Left lung (tissue), 10 donors: ENCODE results near the gene RFX4. TPM values are rescaled to one million over a fixed set of nuclear protein-coding genes. Genes with fewer than 3 reads are reported as not detected.

Experiments
- ATAC-seq: fragments of 200-7000 bp; cut with Tn5 transposase; one replicate; pipeline ENCODE4 v1.9.1; 2020; ENCODE audit warnings: moderate library complexity
- DNase-seq, 4 donors: peaks; one replicate each; pipeline ENCODE4 v3.0.0-alpha.2; 2013 to 2020
- H3K27ac ChIP-seq, 2 donors: fragments of 200-600 bp; sonication (generic) in 1 of 2; one replicate each; pipeline versions ENCODE4 v1.5.0 to v1.8.0; 2020 to 2021
- H3K27me3 ChIP-seq, 2 donors: fragments of 200-600 bp; sonication (generic) in 1 of 2; one replicate each; pipeline versions ENCODE4 v1.5.0 to v1.8.0; 2020 to 2021
- H3K36me3 ChIP-seq, 2 donors: fragments of 200-600 bp; sonication (generic) in 1 of 2; one replicate each; pipeline versions ENCODE4 v1.5.0 to v1.8.0; 2020 to 2021
- H3K4me1 ChIP-seq, 2 donors: fragments of 200-600 bp; one replicate each; pipeline ENCODE4 v1.8.0; 2021
- H3K4me3 ChIP-seq, 2 donors: fragments of 200-600 bp; sonication (generic) in 1 of 2; one replicate each; pipeline versions ENCODE4 v1.5.0 to v1.8.0; 2020 to 2021; ENCODE audit warnings: mild to moderate bottlenecking in 1 of 2
- H3K9me3 ChIP-seq, 2 donors: fragments of 200-600 bp; sonication (generic) in 1 of 2; one replicate each; pipeline versions ENCODE4 v1.5.0 to v1.8.0; 2020 to 2021
- intact Hi-C, 2 donors: fragments of 100-400 bp; cut with DNase I; formaldehyde crosslinking; loops; one replicate each; pipeline versions ENCODE4 v1.11.2 to v1.14.2; 2022
- polyA plus RNA-seq, 6 donors: library from polyadenylated mRNA; unstranded; fragments of 120-200 nt; gene quantifications; one replicate each; pipeline ENCODE4 v1.2.1, GENCODE V29; 2013; ENCODE audit not compliant: insufficient read length in 6 of 6
- total RNA-seq, 2 donors: library from RNA; stranded (reverse); fragmentation: NEBNext Ultra II Directional; extraction: Animal tissue kit (Norgen Biotek cat#: 25700); gene quantifications; one replicate each; pipeline ENCODE4 v1.2.1, GENCODE V29; 2021
- TF ChIP-seq, protein P1 (sequence below), 2 donors: fragments of 200-600 bp; sonication (generic) in 1 of 2; IDR thresholded peaks; one replicate each; pipeline versions ENCODE4 v1.5.0 to v1.8.0; 2021; ENCODE audit warnings: antibody characterized with exemption in 2 of 2
- donor health status: DM: no; HTN: yes; CAD: no.
- donor health status: DM: no; HTN: no; CAD: no.

RFX4 gene
- total and polyA plus RNA-seq, 8 donors: 0.09 TPM; not detected in 7

DNA sequence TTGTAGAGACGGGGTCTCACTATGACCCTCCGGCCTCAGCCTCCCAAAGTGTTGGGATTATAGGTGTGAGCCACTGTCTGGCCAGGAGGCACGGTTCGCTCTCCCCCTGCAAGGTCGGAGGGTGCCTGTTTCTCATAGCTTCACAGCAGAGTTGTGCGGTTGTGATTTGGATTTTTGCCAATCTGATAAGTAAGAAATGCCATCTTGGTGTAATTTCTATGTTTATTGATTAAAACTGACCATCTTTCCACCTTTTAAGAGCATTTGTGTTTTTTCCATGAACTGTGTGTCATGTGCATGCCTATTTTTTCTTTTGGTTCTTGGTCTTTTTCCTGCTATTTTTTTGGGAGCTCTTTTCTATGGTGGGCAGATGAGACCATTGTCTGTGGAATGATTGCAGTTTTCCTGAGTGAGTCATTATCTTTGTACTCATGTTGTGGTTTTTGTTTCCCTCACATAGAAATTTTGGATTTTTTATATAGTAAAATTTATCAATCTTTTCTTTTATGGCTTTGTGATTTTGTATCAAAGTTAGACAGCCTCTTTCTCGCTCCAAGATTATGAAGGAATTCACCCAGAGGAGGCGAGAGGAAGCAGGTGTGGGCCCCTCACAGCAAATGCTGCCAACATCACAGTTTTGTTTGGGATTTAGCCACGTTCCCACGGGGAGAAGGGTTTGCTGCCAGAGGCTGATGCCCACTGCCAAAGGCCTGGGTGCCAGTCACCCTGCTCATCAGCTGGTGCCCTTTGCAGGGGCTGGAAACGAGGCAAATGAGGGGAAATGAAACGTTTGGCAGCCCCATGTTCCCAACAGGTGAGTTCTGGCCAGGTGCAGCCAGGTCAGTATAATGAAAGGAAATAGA is 47.2 kb downstream of the RFX4 start:
- ATAC-seq (no peak), DNase-seq (no peak)
- Histone ChIP-seq H3K4me1 (no peaks in the 10 kb centered on the region), H3K27me3 (no peaks in the 10 kb centered on the region), H3K36me3 (no peaks in the 10 kb centered on the region), H3K27ac (no peak overlapping the region), H3K4me3 (no peak overlapping the region), H3K9me3 (no peaks in the 10 kb centered on the region)
- TF ChIP-seq, protein P1, sequence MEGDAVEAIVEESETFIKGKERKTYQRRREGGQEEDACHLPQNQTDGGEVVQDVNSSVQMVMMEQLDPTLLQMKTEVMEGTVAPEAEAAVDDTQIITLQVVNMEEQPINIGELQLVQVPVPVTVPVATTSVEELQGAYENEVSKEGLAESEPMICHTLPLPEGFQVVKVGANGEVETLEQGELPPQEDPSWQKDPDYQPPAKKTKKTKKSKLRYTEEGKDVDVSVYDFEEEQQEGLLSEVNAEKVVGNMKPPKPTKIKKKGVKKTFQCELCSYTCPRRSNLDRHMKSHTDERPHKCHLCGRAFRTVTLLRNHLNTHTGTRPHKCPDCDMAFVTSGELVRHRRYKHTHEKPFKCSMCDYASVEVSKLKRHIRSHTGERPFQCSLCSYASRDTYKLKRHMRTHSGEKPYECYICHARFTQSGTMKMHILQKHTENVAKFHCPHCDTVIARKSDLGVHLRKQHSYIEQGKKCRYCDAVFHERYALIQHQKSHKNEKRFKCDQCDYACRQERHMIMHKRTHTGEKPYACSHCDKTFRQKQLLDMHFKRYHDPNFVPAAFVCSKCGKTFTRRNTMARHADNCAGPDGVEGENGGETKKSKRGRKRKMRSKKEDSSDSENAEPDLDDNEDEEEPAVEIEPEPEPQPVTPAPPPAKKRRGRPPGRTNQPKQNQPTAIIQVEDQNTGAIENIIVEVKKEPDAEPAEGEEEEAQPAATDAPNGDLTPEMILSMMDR (IDR thresholded peaks at IDR 0.05): no peak
- intact Hi-C loops: no loop called here

DNA sequence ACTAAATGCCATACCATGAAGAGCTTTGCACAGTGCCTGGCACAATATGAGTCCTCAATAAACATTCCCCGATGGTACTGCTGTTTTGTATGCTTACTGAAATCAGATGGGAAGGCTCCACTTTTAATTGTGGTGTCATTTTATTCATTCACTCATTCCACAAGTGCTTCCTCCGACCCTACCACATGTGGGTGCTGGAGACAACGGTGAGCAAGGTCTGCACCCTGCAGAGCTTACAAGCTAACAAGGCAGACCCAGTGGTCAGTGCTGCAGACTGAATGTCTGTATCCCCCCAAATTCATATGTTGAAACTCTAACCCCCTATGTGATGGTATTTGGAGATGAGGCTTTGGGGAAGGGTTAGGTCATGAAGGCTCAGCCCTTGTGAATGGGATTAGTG is 48.3 kb downstream of the RFX4 start:
- Histone ChIP-seq H3K4me1 (no peaks in the 10 kb centered on the region), H3K27me3 (peaks cover 0 to 5% of the 10 kb centered on the region in 2 donors), H3K36me3 (no peaks in the 10 kb centered on the region), H3K4me3 (no peak overlapping the region), H3K9me3 (no peaks in the 10 kb centered on the region), H3K27ac (no peak overlapping the region)
- TF ChIP-seq, protein P1 (IDR thresholded peaks at IDR 0.05): no peak
- intact Hi-C loops: no loop called here
- DNase-seq (no peak), ATAC-seq (no peak)

DNA sequence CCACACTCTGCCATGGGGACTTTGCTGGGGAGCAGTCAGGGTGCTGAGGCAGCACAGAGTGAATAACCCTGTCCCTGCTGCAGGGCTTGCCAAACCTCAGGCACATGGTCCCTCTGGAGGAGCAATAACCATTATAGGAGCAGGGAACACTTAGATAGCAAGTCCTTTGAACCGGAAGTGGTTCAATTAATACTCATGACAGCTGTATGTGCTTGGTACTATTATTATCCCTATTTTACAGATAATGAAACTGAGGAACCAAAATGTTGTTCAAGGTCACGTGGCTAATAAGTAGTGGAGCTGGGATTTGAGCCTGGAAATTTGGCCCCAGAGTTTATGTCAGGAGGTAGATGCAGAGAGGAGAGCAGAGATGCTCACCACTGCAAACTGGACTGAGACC is 49.0 kb downstream of the RFX4 start:
- TF ChIP-seq, protein P1 (IDR thresholded peaks at IDR 0.05): no peak
- no peaks in the 10 kb centered on the region for H3K4me1 ChIP-seq
- ATAC-seq (no peak), DNase-seq (no peak)
- intact Hi-C loops: no loop called here
- no peaks in the 10 kb centered on the region for H3K36me3 ChIP-seq
- H3K9me3 ChIP-seq: no peaks in the 10 kb centered on the region
- no peak overlapping the region for H3K4me3 ChIP-seq
- no peak overlapping the region for H3K27ac ChIP-seq
- H3K27me3 ChIP-seq: peaks cover 0 to 10% of the 10 kb centered on the region in 2 donors

DNA sequence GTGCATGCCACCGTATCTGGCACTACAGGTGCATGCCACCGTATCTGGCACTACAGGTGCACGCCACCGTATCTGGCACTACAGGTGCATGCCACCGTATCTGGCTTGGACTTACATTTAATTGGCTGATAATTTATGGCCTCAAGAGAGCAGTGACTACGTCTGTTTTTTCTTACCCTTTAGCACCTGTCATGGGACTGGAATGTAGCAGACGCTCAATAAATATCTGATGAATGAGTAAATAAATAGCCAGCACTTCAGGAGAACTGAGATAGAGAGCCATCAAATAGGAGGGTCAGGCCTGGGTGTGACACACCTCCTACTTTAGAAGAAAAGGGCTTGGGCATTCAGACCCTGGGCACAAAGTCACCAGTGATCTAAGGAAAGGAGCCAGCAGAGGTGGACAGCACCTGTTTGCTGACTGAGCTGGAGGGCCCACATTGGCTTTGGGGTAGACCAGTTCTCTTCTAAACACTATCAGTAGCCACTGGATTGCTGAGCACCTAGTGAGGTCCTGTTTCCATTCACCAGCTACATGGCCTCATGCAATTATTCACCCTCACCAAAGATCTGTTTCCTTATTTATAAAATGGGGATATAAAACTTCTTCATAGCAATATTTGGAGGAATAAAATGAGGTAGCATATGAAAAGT is 50.1 kb downstream of the RFX4 start:
- Histone ChIP-seq H3K27ac (no peak overlapping the region), H3K36me3 (no peaks in the 10 kb centered on the region), H3K9me3 (no peaks in the 10 kb centered on the region), H3K27me3 (peaks cover 0 to 10% of the 10 kb centered on the region in 2 donors), H3K4me1 (no peaks in the 10 kb centered on the region), H3K4me3 (no peak overlapping the region)
- DNase-seq (no peak), ATAC-seq (no peak)
- TF ChIP-seq, protein P1 (IDR thresholded peaks at IDR 0.05): no peak
- intact Hi-C loops: no loop called here

DNA sequence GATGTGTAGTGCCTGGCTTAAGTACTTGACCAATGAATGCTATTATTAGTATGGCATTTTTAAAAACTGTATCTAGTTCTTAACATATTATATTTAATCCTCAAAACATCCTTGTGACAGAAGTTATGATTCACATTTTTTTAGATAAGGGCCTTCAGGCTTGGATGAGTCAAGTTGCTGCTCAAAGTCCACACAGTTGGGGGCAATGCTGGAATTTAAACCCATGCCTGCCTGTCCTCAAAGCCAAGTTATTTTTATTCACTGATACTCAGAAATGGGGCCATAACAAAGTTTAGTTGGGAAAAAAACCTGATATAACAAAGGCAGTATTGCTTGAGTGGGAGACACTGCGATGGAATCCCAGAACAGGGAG is 50.6 kb downstream of the RFX4 start:
- intact Hi-C loops: no loop called here
- Histone ChIP-seq H3K27ac (no peak overlapping the region), H3K27me3 (peaks cover 0 to 10% of the 10 kb centered on the region in 2 donors), H3K4me3 (no peak overlapping the region), H3K4me1 (no peaks in the 10 kb centered on the region), H3K36me3 (no peaks in the 10 kb centered on the region), H3K9me3 (no peaks in the 10 kb centered on the region)
- no peak for DNase-seq
- TF ChIP-seq, protein P1 (IDR thresholded peaks at IDR 0.05): no peak
- no peak for ATAC-seq
